ENCODE data around the gene RAB25.

The RAB25 gene

GRCh38 chr1:156081180-156081916 lies 20.4 kb downstream of the RAB25 start:
- no peak for DNase-seq

- DNase-seq: no peak
Measured at GRCh38 chr1:156081917-156082308, 21.0 kb downstream of the RAB25 start.

GRCh38 chr1:156082309-156083091 lies 21.5 kb downstream of the RAB25 start, which contains the start of gene MEX3A:
Gene MEX3A, minus strand, starts transcription at chr1:156082465. Its CDS starts 467 bp downstream, at chr1:156081998.
- DNase-seq: peak; percentile 62

DNA sequence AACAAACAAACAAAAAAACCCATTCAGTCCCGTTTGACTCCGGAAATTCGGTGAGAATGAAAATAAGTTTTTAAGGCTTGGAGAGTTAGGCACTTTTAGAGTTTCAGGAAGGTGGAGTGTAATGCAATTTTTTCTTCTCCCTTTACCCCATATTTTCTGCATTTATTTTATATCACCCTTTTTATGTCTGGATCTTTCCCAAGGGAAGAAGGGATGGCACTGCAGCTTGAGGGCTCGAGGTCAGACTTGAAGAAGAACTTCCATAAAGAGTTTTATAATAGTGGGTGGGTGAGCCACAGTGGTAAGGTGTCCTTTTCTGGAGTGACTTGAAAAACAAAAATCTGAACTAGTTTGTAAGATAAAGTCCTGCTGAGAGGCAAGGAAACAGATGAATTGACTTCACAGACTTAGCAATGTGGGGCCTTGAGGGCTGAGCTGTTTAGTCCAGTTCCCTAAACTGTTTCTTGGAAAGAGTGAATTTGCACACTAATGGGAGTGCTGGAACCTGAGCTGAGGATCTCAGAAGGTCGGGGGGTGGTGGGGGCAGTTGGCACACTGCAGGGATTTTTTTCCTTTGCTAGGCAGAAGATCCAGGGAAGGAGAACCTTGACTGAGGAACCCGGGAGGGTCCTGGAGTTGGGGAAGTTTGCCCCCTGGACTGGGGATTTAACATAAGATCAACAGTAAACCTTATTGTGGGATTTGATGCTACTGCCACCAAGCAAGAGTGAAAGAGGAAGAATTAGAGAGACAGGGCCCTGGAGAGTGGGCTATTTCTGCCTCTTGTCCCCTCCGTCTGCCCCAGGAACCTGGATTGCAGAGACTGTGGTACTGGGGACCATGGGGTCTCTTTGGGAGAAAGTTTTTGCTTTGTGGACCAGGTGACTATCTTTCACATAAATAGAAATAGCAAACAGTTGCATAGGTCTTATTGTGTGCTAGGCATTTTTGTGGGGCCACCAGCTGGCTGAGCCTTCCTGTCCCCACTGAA lies 23.1 kb downstream of the RAB25 start:
- DNase-seq: no peak

DNA sequence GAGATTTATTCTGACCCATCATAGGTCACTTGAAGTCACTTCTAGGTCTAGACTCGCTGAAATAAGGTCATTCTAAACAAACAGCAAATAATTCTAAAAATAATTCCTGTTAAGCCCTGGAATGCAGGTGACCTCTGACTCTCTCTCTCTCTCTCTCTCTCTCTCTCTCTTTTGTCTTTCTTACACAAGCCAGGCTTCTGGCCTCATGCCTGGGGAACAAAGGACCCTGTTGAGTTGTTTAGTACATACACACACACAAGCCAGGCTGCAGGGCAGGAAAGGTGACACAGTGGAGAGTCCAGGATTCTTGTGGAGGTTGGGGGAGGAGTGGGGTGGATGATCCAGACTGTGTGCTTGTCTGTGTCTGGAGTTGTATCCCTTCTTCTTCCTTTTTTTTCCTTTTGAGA lies 25.3 kb downstream of the RAB25 start:
- DNase-seq: no peak

GRCh38 chr1:156089704-156090103 lies 28.7 kb downstream of the RAB25 start:
- no peak for DNase-seq

GRCh38 chr1:156090138-156090839 lies 29.3 kb downstream of the RAB25 start:
- DNase-seq: no peak

DNA sequence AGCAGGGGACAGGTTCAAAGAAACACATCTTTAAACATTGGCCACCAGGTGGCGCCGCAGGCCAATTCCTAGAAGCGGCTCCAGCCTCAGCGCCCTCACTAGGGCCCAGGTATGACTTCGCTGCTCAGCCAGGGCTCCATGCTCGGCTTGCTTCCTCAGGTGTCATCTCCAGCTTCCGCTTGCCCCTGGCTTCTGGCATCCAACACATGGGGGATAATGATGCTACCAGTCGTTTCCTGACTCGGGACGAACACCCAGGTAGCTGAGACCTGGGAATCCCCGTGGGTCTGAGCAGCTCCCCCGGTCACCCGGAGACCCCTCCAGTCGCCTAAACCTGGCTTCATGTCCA lies 29.9 kb downstream of the RAB25 start:
- DNase-seq: peak; percentile 92

GRCh38 chr1:156091610-156092009 lies 30.6 kb downstream of the RAB25 start:
- no peak for DNase-seq

DNA sequence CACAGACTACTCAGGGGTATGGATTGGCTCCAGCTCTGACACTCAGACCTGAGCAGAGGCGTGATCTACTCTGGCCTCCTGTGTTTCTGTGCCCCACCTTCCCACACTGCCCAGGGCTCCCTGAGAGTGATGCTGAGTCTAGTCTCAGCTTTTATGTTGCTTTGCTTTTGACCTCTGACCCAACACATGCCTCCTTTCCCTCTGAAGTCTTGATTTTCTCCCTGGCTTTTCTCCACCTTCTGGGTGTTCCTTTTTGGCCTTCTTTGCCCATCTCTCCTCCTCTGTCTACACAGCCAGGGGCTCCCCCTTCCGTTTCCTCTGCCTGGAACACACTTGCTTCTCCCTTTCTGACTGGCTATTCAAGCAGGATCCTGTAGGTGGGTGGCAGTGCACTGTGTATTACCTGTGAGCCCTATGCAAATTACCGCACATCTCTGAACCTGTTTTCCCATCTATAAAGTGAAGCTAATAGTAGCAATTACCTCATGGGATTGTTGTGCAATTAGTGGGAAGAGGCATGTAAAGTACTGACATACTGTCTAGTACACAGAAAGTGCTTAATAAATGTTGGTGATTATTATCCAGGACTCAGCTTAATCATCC lies 35.0 kb downstream of the RAB25 start:
- peak; percentile 60 for DNase-seq

DNA sequence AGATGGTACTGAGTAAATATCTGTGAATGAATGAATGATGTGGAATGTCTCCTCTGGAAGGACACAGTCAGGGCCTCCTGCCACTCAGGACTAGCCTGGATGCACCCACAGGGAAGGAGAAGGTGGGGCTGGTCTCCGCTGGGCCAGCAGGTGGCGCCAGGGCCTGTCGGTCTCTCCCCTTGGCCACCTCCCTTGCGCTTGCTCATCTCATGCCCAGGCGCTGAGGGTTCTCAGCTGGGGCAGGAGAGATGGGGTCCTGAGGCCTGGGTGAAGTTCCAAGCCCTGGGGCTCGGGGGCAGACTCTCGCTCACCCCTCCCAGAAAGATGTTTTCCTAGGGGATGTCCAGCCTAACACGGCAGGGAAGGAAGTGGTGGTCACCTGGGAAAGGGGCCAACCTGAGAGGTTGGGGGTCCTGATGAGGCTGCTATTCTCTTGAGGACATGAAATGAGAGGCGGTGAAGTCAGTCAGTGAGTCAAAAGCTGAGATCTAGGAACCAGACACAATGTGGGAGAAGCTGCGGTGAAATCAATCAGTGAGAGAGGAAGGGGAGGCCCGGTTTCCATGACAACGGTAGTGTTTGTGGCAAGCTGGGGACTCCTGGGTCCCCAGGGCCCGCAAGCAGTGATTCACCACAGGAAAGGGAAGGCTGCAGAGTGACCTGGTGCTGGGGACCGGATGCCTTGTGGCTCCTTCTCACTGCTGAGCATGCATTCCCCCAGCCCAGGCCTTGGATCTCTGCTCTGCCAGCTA lies 35.9 kb downstream of the RAB25 start:
- peak; percentile 99 for DNase-seq

- DNase-seq: peak; percentile 84
Measured at GRCh38 chr1:156097499-156098178, 36.7 kb downstream of the RAB25 start.

DNA sequence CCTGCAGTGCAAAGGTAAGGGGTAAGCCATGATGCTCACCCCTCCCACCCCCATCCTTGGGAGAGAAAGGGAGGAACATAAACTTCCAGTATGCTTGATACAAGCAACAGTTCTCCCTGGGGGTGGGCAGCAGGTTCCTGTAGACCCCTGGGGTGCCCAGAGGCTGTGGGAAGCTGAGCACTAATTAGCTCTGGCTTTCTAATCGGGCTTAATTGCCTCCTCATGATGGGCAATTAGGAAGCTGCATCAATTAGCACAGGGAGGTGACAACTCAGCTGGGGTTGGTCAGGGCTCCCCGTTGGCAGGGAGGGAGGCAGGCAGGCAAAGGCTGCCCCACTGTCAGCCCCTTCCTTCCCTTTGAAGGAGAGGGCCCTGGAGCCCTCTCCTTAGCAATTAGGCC lies 37.8 kb downstream of the RAB25 start:
- no peak for DNase-seq

GRCh38 chr1:156099282-156099681 lies 38.3 kb downstream of the RAB25 start:
- no peak for DNase-seq

- DNase-seq: no peak
Measured at GRCh38 chr1:156100205-156100995, 39.4 kb downstream of the RAB25 start.

- DNase-seq: no peak
Measured at GRCh38 chr1:156101880-156102279, 40.9 kb downstream of the RAB25 start.

GRCh38 chr1:156102633-156103511 lies 41.9 kb downstream of the RAB25 start:
- DNase-seq: no peak

DNA sequence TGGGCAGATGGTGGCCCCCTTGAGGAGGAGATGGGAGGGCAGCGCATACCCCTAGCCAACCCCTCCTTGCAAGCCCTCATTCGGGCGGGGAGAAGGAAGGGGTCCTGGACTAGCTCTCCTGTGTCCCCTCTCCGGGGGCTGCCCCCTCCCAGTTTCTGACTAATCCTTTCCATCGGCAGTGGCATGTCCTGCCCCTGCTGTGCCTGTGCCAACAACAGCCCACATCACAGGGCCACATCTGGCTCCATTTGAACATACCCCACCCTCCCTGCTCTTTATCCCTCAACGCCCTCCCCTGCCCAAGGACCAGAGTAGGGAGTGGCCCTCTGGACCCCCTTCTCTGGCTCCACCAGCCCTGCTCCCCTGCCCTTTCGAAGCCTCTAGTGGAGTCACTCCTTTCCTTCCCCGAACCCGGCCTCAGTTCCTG lies 42.6 kb downstream of the RAB25 start:
- peak; percentile 59 for DNase-seq
